Stimulated activated CD4-positive, alpha-beta T cell treated with anti-CD3 and anti-CD28 coated beads, Interleukin-4, amount 100 ng/mL, for 48 hours (primary cell): ENCODE data around the gene SLC16A9.

Experiments
- DNase-seq, 2 donors: peaks; one replicate each; pipeline ENCODE4 v3.0.0-alpha.2; 2020; ENCODE audit warnings: low read depth in 2 of 2

The SLC16A9 gene

GRCh38 chr10:59719374-59719773, 9.7 kb upstream of the SLC16A9 start:
- DNase-seq: no peak

GRCh38 chr10:59718257-59718656, 8.6 kb upstream of the SLC16A9 start:
- DNase-seq: no peak

GRCh38 chr10:59713196-59713821, 3.7 kb upstream of the SLC16A9 start:
- DNase-seq: no peak

GRCh38 chr10:59711871-59712494, 2.3 kb upstream of the SLC16A9 start:
- DNase-seq: no peak

GRCh38 chr10:59708816-59709394, 745 bp downstream of the SLC16A9 start:
- DNase-seq: no peak

- DNase-seq: no peak
Measured at GRCh38 chr10:59706851-59707797, 2.5 kb downstream of the SLC16A9 start.

- DNase-seq: no peak
Measured at GRCh38 chr10:59705931-59706330, 3.7 kb downstream of the SLC16A9 start.

- no peak for DNase-seq
Measured at GRCh38 chr10:59704630-59705029, 5.0 kb downstream of the SLC16A9 start.

- DNase-seq: no peak
Measured at GRCh38 chr10:59702347-59702746, 7.3 kb downstream of the SLC16A9 start.

- no peak for DNase-seq
Measured at GRCh38 chr10:59700709-59701108, 8.9 kb downstream of the SLC16A9 start.

- DNase-seq: no peak
Measured at GRCh38 chr10:59698326-59698725, 11.3 kb downstream of the SLC16A9 start.

GRCh38 chr10:59695637-59696036, 14.0 kb downstream of the SLC16A9 start:
- no peak for DNase-seq

- no peak for DNase-seq
Measured at GRCh38 chr10:59694936-59695335, 14.7 kb downstream of the SLC16A9 start.

- DNase-seq: no peak
Measured at GRCh38 chr10:59692113-59692512, 17.5 kb downstream of the SLC16A9 start.

GRCh38 chr10:59688921-59689351, 20.7 kb downstream of the SLC16A9 start:
- DNase-seq: no peak

- no peak for DNase-seq
Measured at GRCh38 chr10:59687657-59688056, 22.0 kb downstream of the SLC16A9 start.

GRCh38 chr10:59684006-59684405, 25.6 kb downstream of the SLC16A9 start:
- no peak for DNase-seq

- DNase-seq: no peak
Measured at GRCh38 chr10:59682986-59683937, 26.4 kb downstream of the SLC16A9 start.

GRCh38 chr10:59680199-59680598, 29.5 kb downstream of the SLC16A9 start:
- no peak for DNase-seq

- no peak for DNase-seq
Measured at GRCh38 chr10:59678884-59679301, 30.8 kb downstream of the SLC16A9 start.

- no peak for DNase-seq
Measured at GRCh38 chr10:59677253-59677831, 32.3 kb downstream of the SLC16A9 start.
